K562 (cell line): Measurements from ENCODE around the gene ZC3H12A. TPM values are rescaled to one million over a fixed set of nuclear protein-coding genes. Genes with fewer than 3 reads are reported as not detected.

ENCODE experiments used
- ATAC-seq: fragments of 200-7000 bp; cut with Tn5 transposase; 3 replicates; pipeline ENCODE4 v1.9.1; 2020; ENCODE audit warnings: moderate library complexity
- BruUV-seq: library from RNA; stranded (reverse); fragments of 400-500 nt; replicated peaks from 2 replicates; lab custom pipeline; 2021; lab: Mats Ljungman, UMichigan
- CTCF ChIA-PET: fragments of 300-600 bp; formaldehyde crosslinking; extraction: SDS; loops from one replicate; lab custom pipeline; 2021; ENCODE audit warnings: low intra/inter-chr PET ratio; lab: Yijun Ruan, JAX
- POLR2A ChIA-PET: fragments of 300-600, 350-650 bp; sonication (Branson Sonifier 250); formaldehyde crosslinking; extraction: SDS; loops from one replicate; lab custom pipeline; 2021; ENCODE audit warnings: antibody characterized with exemption, inconsistent platforms; lab: Yijun Ruan, JAX
- DNase-seq, 4 experiments: peaks; one replicate each; pipeline versions ENCODE4 v3.0.0 to v3.0.0-alpha.2; 2011 to 2018; ENCODE audit warnings: low spot score in 3 of 4, mixed read lengths in 3 of 4; ENCODE audit errors: extremely low read depth in 1 of 4
- FAIRE-seq: peaks from 2 replicates; lab custom pipeline; 2011; peaks lifted over from hg19 to GRCh38; lab: Jason Lieb, UNC
- H2AFZ ChIP-seq: 2 replicates; pipeline ENCODE4 v1.6.0; 2011; ENCODE audit warnings: low read depth, low read length, control low read depth, inconsistent platforms
- H3K27ac ChIP-seq: fragments of 200-600 bp; 3 replicates; pipeline ENCODE4 v1.8.0; 2011; ENCODE audit warnings: low read depth, mild to moderate bottlenecking, control low read depth, inconsistent platforms, low read length, moderate library complexity, mixed read lengths; ENCODE audit errors: extremely low read depth
- H3K27me3 ChIP-seq, 2 experiments: fragments of 300-600 bp in 1 of 2; 2 replicates in 1 of 2; 3 replicates in 1 of 2; pipeline versions ENCODE4 v1.6.0 to v1.8.0; 2011; ENCODE audit warnings: inconsistent platforms in 2 of 2, low read length in 2 of 2, mild to moderate bottlenecking in 1 of 2, mixed read lengths in 1 of 2, moderate library complexity in 1 of 2; ENCODE audit not compliant: control insufficient read depth in 2 of 2, insufficient read depth in 2 of 2
- H3K36me3 ChIP-seq: fragments of 300-600 bp; 3 replicates; pipeline ENCODE4 v1.8.0; 2011; ENCODE audit warnings: mild to moderate bottlenecking, low read length, inconsistent platforms; ENCODE audit not compliant: control insufficient read depth, insufficient read depth
- H3K4me1 ChIP-seq, 2 experiments: fragments of 200-600 bp in 1 of 2; replicated peaks in 1 of 2; 2 replicates in 1 of 2; 3 replicates in 1 of 2; pipeline versions ENCODE4 v1.5.1 to v1.8.0; 2011; ENCODE audit warnings: inconsistent platforms in 2 of 2, low read length in 2 of 2, mild to moderate bottlenecking in 1 of 2, mixed read lengths in 1 of 2, moderate library complexity in 1 of 2; ENCODE audit not compliant: control insufficient read depth in 2 of 2, insufficient read depth in 2 of 2
- H3K4me2 ChIP-seq: 2 replicates; pipeline ENCODE4 v1.6.1; 2011; ENCODE audit warnings: low read length, control low read depth, inconsistent platforms, mixed read lengths; ENCODE audit not compliant: insufficient read depth
- H3K4me3 ChIP-seq: fragments of 200-600 bp; sonication (generic), shearing (Covaris generic); 2 replicates; pipeline ENCODE4 v1.5.1; 2016; ENCODE audit warnings: control low read depth, inconsistent platforms
- H3K79me2 ChIP-seq: fragments of 200-600 bp; 3 replicates; pipeline ENCODE4 v1.8.0; 2011; ENCODE audit warnings: low read length, inconsistent platforms; ENCODE audit not compliant: control insufficient read depth, insufficient read depth
- H3K9ac ChIP-seq, 2 experiments: 2 replicates each; pipeline versions ENCODE4 v1.6.0 to v1.6.1; 2011; ENCODE audit warnings: low read depth in 2 of 2, low read length in 2 of 2, control low read depth in 1 of 2, inconsistent platforms in 1 of 2, mild to moderate bottlenecking in 1 of 2, mixed read lengths in 1 of 2; ENCODE audit not compliant: insufficient read depth in 1 of 2
- H3K9me1 ChIP-seq: one replicate; pipeline ENCODE4 v1.6.0; 2011; ENCODE audit warnings: inconsistent platforms, mild to moderate bottlenecking, low read length, moderate library complexity; ENCODE audit not compliant: control insufficient read depth, insufficient read depth
- H3K9me3 ChIP-seq: replicated peaks from 2 replicates; pipeline ENCODE4 v1.5.1; 2011; ENCODE audit warnings: low read depth, low read length, inconsistent platforms; ENCODE audit not compliant: control insufficient read depth, insufficient read depth
- H4K20me1 ChIP-seq: replicated peaks from 2 replicates; pipeline ENCODE4 v1.6.1; 2011; ENCODE audit warnings: low read length, inconsistent platforms, mixed read lengths; ENCODE audit not compliant: control insufficient read depth, insufficient read depth
- ADNP ChIP-seq: fragments of 200-800 bp; sonication (Bioruptor generic); IDR thresholded peaks from 2 replicates; pipeline ENCODE4 v1.6.1; 2016; ENCODE audit warnings: missing genetic modification characterization, missing compliant biosample characterization
- DLX4 ChIP-seq: fragments of 250-450 bp; sonication (Bioruptor Pico); IDR thresholded peaks from 2 replicates; pipeline ENCODE4 v1.6.1; 2021; ENCODE audit warnings: mild to moderate bottlenecking
- FOS ChIP-seq: IDR thresholded peaks from 3 replicates; pipeline ENCODE4 v1.6.1; 2011; ENCODE audit not compliant: insufficient read length; ENCODE audit errors: extremely low read depth
- GATAD2B ChIP-seq: fragments of 450-650 bp; IDR thresholded peaks from 2 replicates; pipeline ENCODE4 v1.6.1; 2017; ENCODE audit warnings: mild to moderate bottlenecking, borderline replicate concordance
- GTF3C2 ChIP-seq: IDR thresholded peaks from 3 replicates; pipeline ENCODE4 v1.6.1; 2011; ENCODE audit warnings: borderline replicate concordance, mild to moderate bottlenecking, moderate library complexity; ENCODE audit not compliant: insufficient read length; ENCODE audit errors: extremely low read depth
- IRF9 ChIP-seq: fragments of 450-650 bp; IDR thresholded peaks from 2 replicates; pipeline ENCODE4 v1.6.1; 2016; ENCODE audit warnings: missing biosample characterization, missing genetic modification characterization
- THAP12 ChIP-seq: fragments of 250-450 bp; sonication (Bioruptor Pico); IDR thresholded peaks from 2 replicates; pipeline ENCODE4 v1.9.0; 2021; ENCODE audit warnings: mild to moderate bottlenecking, inconsistent platforms
- THRA ChIP-seq: fragments of 450-650 bp; IDR thresholded peaks from 2 replicates; pipeline ENCODE4 v1.6.1; 2017; ENCODE audit warnings: mild to moderate bottlenecking, moderate library complexity
- ZBED1 ChIP-seq: IDR thresholded peaks from 2 replicates; pipeline ENCODE4 v1.6.1; 2014
- ZBTB12 ChIP-seq: fragments of 250-450 bp; sonication (Bioruptor Pico); IDR thresholded peaks from 2 replicates; pipeline ENCODE4 v1.4.0; 2020
- ZKSCAN1 ChIP-seq: fragments of 150-350 bp; IDR thresholded peaks from 2 replicates; pipeline ENCODE4 v1.6.1; 2016; ENCODE audit warnings: low read depth, low read length
- WGBS: fragments of 100-300 bp; shearing (Covaris generic); methylation state at CpG from one replicate; pipeline ENCODE4 v1.1.6; 2016; ENCODE audit warnings: low coverage, mixed read lengths; ENCODE audit not compliant: insufficient coverage; ENCODE audit errors: missing lambda C conversion rate; 5-methylcytosine and 5-hydroxymethylcytosine counted together
- in situ Hi-C: fragments of 300-500 bp; cut with MboI; formaldehyde crosslinking; loops from 4 replicates; pipeline ENCODE4 v1.15.0; 2018; ENCODE audit warnings: inconsistent platforms, mixed read lengths
- intact Hi-C: fragments of 100-400 bp; cut with micrococcal nuclease; formaldehyde crosslinking; loops from 2 replicates; pipeline ENCODE4 v1.14.2; 2022
- polyA plus RNA-seq, 8 experiments: library from polyadenylated mRNA; depleted of rRNA in 4 of 8; stranded (reverse) in 5 of 8; unstranded in 3 of 8; fragments of >200 nt; fragmentation: Nextera tagmentation in 2 of 8; fragmentation: Illumina TruSeq in 1 of 8; extraction: Ambion mirVana in 2 of 8; extraction: Trizol in 1 of 8; gene quantifications; 2 replicates each; pipeline versions ENCODE4 v1.2.1 to v1.2.3, GENCODE V29; 2011 to 2014; ENCODE audit warnings: inconsistent platforms in 1 of 8, missing spikeins in 1 of 8
- total RNA-seq, 7 experiments: library from RNA; depleted of rRNA in 6 of 7; stranded (reverse); fragments of >200 nt in 6 of 7; fragmentation: Illumina TruSeq in 2 of 7; extraction: Trizol in 2 of 7; gene quantifications; 2 replicates each; pipeline versions ENCODE4 v1.2.1 to v1.2.3, GENCODE V29; 2011 to 2021; ENCODE audit warnings: low replicate concordance in 1 of 7

Gene ZC3H12A
- total and polyA plus RNA-seq, 9 of the 15 experiments (the other 6 are each of a cell fraction or from before 2014, with no cell fraction given) = 0.14 to 9.4 (median 6.7) TPM

GRCh38 chr1:37425221-37425620 lies 49.2 kb upstream of the ZC3H12A start:
- 0% methylated on average over 5 of the region's 5 CpGs for WGBS
- ATAC-seq = no peak

More at GRCh38 chr1:37425221-37425620, 49.2 kb upstream of the ZC3H12A start:
- Histone ChIP-seq H3K4me3 (no peak overlapping the region), H3K27ac (no peak overlapping the region), H3K27me3 (peaks cover 11 to 21% of the 10 kb centered on the region in 2 experiments; a peak in 4 of 5 replicates)
- in situ Hi-C loops = no loop called here
- POLR2A ChIA-PET = interaction anchor here (1.1 kb wide), 1 partner anchor 11 kb away, joined by 3 read pairs; no protein-coding TSS in a partner anchor
- no peak for TF ChIP-seq ZBED1
- no peak for TF ChIP-seq GTF3C2
- no peak for TF ChIP-seq THRA
- TF ChIP-seq ZKSCAN1 = no peak
- TF ChIP-seq IRF9 = no peak
- TF ChIP-seq DLX4 = no peak
- TF ChIP-seq ZBTB12 (CRISPR knock-in tag) = no peak
- no peak for TF ChIP-seq ADNP (tag)
- TF ChIP-seq FOS = no peak
- no peak for TF ChIP-seq THAP12 (CRISPR knock-in tag)
- no peak for TF ChIP-seq GATAD2B
- TF ChIP-seq, all 486 proteins: peak for 0
- H3K4me2 ChIP-seq = no peak overlapping the region
- peak overlapping the region; percentile 5; the same call in 1 of the 2 replicates for H2AFZ ChIP-seq
- DNase-seq (no peak), FAIRE-seq (no peak)
- H3K4me1 ChIP-seq = no peaks in the 10 kb centered on the region
- intact Hi-C loops = no loop called here
- BruUV-seq = no TSS peak
- no peaks in the 10 kb centered on the region for H3K9me3 ChIP-seq
- H3K79me2 ChIP-seq = no peaks in the 10 kb centered on the region
- H3K36me3 ChIP-seq = no peaks in the 10 kb centered on the region
- CTCF ChIA-PET = no interaction called here
- H3K9me1 ChIP-seq = no peaks in the 10 kb centered on the region
- H4K20me1 ChIP-seq = no peaks in the 10 kb centered on the region
- H3K9ac ChIP-seq = no peak overlapping the region
